ENCODE measurements around the gene DNASE1L1. TPM values are rescaled to one million over a fixed set of nuclear protein-coding genes. Genes with fewer than 3 reads are reported as not detected.

Gene DNASE1L1
- total and polyA plus RNA-seq, 2 of the 13 experiments (the other 11 are each of a cell fraction or from before 2014, with no cell fraction given), result 4.7 to 12.3 TPM

DNA sequence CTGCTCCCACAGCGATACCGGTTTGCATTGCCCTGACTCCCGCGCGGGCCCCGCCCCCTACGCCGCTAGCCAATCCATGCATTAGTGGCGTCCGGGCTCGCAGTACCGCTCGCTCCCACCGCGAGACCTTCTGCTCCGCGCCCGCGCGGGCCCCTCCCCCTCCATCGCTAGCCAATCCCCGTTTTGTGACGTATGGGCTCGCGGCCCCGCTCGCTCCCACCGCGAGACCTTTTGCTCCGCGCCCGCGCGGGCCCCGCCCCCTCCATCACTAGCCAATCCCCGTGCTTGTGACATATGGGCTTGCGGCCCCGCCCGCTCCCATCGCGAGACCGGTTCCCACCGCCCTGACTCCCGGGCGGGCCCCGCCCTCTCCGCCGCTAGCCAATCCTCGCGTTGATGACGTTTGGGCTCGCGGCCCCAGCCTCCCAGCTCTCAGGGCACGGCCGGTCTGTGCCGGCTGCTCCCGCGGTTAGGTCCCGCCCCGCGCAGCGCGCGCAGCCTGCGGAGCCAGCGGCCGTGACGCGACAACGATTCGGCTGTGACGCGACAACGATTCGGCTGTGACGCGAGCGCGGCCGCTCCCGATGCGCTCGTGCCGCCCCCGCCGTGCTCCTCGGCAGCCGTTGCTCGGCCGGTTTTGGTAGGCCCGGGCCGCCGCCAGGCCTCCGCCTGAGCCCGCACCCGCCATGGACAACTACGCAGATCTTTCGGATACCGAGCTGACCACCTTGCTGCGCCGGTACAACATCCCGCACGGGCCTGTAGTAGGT is 30.1 kb downstream of the DNASE1L1 start, which contains the start of gene EMD (continued):
- TF ChIP-seq SNRNP70 (IDR thresholded peaks at IDR 0.05; ENCODE audit: low read depth, low read length) (no peak), SRSF4 (IDR thresholded peaks at IDR 0.05; ENCODE audit: low read depth, low read length, poor library complexity, severe bottlenecking) (no peak), MTF1 (CRISPR knock-in tag; IDR thresholded peaks at IDR 0.05) (no peak), ZNF563 (CRISPR knock-in tag; IDR thresholded peaks at IDR 0.05) (no peak; the same call in 1 of the 2 replicates), ASH2L (IDR thresholded peaks at IDR 0.05; ENCODE audit: insufficient read length, low read depth, low read length) (no peak), ZNF383 (CRISPR knock-in tag; IDR thresholded peaks at IDR 0.05; ENCODE audit: borderline replicate concordance) (no peak), ELF1 (CRISPR knock-in tag; IDR thresholded peaks at IDR 0.05) (no peak), ZSCAN21 (CRISPR knock-in tag; IDR thresholded peaks at IDR 0.05; ENCODE audit: borderline replicate concordance) (0 out of 2 replicates have a peak, but pooled peaks have one; percentile 35), ISL2 (CRISPR knock-in tag; IDR thresholded peaks at IDR 0.05) (no peak), ZNF224 (CRISPR knock-in tag; IDR thresholded peaks at IDR 0.05) (no peak), TCF7 (IDR thresholded peaks at IDR 0.05; ENCODE audit: low read depth) (no peak), ZNF292 (CRISPR knock-in tag; IDR thresholded peaks at IDR 0.05; ENCODE audit: borderline replicate concordance, low read depth) (no peak)
- TF ChIP-seq, protein P1, sequence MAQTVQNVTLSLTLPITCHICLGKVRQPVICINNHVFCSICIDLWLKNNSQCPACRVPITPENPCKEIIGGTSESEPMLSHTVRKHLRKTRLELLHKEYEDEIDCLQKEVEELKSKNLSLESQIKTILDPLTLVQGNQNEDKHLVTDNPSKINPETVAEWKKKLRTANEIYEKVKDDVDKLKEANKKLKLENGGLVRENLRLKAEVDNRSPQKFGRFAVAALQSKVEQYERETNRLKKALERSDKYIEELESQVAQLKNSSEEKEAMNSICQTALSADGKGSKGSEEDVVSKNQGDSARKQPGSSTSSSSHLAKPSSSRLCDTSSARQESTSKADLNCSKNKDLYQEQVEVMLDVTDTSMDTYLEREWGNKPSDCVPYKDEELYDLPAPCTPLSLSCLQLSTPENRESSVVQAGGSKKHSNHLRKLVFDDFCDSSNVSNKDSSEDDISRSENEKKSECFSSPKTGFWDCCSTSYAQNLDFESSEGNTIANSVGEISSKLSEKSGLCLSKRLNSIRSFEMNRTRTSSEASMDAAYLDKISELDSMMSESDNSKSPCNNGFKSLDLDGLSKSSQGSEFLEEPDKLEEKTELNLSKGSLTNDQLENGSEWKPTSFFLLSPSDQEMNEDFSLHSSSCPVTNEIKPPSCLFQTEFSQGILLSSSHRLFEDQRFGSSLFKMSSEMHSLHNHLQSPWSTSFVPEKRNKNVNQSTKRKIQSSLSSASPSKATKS (CRISPR knock-in tag; IDR thresholded peaks at IDR 0.05), result no peak
- TF ChIP-seq, protein P2, sequence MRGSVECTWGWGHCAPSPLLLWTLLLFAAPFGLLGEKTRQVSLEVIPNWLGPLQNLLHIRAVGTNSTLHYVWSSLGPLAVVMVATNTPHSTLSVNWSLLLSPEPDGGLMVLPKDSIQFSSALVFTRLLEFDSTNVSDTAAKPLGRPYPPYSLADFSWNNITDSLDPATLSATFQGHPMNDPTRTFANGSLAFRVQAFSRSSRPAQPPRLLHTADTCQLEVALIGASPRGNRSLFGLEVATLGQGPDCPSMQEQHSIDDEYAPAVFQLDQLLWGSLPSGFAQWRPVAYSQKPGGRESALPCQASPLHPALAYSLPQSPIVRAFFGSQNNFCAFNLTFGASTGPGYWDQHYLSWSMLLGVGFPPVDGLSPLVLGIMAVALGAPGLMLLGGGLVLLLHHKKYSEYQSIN (CRISPR knock-in tag; IDR thresholded peaks at IDR 0.05; ENCODE audit: borderline replicate concordance), result no peak
- TF ChIP-seq, protein P3, sequence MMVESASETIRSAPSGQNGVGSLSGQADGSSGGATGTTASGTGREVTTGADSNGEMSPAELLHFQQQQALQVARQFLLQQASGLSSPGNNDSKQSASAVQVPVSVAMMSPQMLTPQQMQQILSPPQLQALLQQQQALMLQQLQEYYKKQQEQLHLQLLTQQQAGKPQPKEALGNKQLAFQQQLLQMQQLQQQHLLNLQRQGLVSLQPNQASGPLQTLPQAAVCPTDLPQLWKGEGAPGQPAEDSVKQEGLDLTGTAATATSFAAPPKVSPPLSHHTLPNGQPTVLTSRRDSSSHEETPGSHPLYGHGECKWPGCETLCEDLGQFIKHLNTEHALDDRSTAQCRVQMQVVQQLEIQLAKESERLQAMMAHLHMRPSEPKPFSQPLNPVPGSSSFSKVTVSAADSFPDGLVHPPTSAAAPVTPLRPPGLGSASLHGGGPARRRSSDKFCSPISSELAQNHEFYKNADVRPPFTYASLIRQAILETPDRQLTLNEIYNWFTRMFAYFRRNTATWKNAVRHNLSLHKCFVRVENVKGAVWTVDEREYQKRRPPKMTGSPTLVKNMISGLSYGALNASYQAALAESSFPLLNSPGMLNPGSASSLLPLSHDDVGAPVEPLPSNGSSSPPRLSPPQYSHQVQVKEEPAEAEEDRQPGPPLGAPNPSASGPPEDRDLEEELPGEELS (CRISPR knock-in tag; IDR thresholded peaks at IDR 0.05), result no peak
- TF ChIP-seq, protein P4, sequence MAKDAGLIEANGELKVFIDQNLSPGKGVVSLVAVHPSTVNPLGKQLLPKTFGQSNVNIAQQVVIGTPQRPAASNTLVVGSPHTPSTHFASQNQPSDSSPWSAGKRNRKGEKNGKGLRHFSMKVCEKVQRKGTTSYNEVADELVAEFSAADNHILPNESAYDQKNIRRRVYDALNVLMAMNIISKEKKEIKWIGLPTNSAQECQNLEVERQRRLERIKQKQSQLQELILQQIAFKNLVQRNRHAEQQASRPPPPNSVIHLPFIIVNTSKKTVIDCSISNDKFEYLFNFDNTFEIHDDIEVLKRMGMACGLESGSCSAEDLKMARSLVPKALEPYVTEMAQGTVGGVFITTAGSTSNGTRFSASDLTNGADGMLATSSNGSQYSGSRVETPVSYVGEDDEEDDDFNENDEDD (CRISPR knock-in tag; IDR thresholded peaks at IDR 0.05; ENCODE audit: borderline replicate concordance), result peak; percentile 52; the same call in 1 of the 2 replicates
- TF ChIP-seq, protein P5, sequence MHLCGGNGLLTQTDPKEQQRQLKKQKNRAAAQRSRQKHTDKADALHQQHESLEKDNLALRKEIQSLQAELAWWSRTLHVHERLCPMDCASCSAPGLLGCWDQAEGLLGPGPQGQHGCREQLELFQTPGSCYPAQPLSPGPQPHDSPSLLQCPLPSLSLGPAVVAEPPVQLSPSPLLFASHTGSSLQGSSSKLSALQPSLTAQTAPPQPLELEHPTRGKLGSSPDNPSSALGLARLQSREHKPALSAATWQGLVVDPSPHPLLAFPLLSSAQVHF (CRISPR knock-in tag; IDR thresholded peaks at IDR 0.05), result no peak
- TF ChIP-seq, protein P6, sequence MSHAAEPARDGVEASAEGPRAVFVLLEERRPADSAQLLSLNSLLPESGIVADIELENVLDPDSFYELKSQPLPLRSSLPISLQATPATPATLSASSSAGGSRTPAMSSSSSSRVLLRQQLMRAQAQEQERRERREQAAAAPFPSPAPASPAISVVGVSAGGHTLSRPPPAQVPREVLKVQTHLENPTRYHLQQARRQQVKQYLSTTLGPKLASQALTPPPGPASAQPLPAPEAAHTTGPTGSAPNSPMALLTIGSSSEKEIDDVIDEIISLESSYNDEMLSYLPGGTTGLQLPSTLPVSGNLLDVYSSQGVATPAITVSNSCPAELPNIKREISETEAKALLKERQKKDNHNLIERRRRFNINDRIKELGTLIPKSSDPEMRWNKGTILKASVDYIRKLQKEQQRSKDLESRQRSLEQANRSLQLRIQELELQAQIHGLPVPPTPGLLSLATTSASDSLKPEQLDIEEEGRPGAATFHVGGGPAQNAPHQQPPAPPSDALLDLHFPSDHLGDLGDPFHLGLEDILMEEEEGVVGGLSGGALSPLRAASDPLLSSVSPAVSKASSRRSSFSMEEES (CRISPR knock-in tag; IDR thresholded peaks at IDR 0.05), result no peak

All from HepG2 (cell line).